IMR-90 (cell line): ENCODE data around the gene KIF6. TPM values are rescaled to one million over a fixed set of nuclear protein-coding genes. Genes with fewer than 3 reads are reported as not detected.

Experiments used
- ATAC-seq: fragments of 200-7000 bp; cut with Tn5 transposase; 2 replicates; pipeline ENCODE4 v1.9.1; 2020; ENCODE audit warnings: low read depth, mild to moderate bottlenecking, moderate library complexity
- BruUV-seq: library from RNA; stranded (reverse); fragments of 400-500 nt; replicated peaks from 2 replicates; lab custom pipeline; 2021; lab: Mats Ljungman, UMichigan
- CTCF ChIA-PET: fragments of 300-600 bp; formaldehyde crosslinking; extraction: SDS; loops from one replicate; lab custom pipeline; 2021; ENCODE audit warnings: antibody characterized with exemption; lab: Yijun Ruan, JAX
- POLR2A ChIA-PET: fragments of 300-600 bp; sonication (Branson Sonifier 250); formaldehyde crosslinking; loops from one replicate; lab custom pipeline; 2022; ENCODE audit warnings: antibody characterized with exemption; ENCODE audit not compliant: unreplicated experiment; lab: Charles Lee
- DNase-seq: peaks from one replicate; pipeline ENCODE4 v3.0.0; 2013
- H2AFZ ChIP-seq: replicated peaks from 2 replicates; pipeline ENCODE3; 2013; ENCODE audit warnings: low read length, mild to moderate bottlenecking; ENCODE audit not compliant: poor library complexity
- H2AK5ac ChIP-seq: 2 replicates; pipeline ENCODE4 v1.6.1; 2013; ENCODE audit warnings: low read depth, low read length, inconsistent platforms
- H2AK9ac ChIP-seq: replicated peaks from 2 replicates; pipeline ENCODE3; 2013; ENCODE audit warnings: mild to moderate bottlenecking, low read depth, low read length, moderate library complexity; ENCODE audit not compliant: poor library complexity
- H2BK120ac ChIP-seq: 2 replicates; pipeline ENCODE4 v1.6.1; 2013; ENCODE audit warnings: low read depth, low read length, inconsistent platforms
- H2BK15ac ChIP-seq: 3 replicates; pipeline ENCODE4 v1.6.1; 2013; ENCODE audit warnings: low read depth, low read length, inconsistent platforms
- H2BK20ac ChIP-seq: 2 replicates; pipeline ENCODE4 v1.6.1; 2013; ENCODE audit warnings: low read depth, mild to moderate bottlenecking, inconsistent platforms, low read length, moderate library complexity
- H2BK5ac ChIP-seq: 2 replicates; pipeline ENCODE4 v1.6.1; 2013; ENCODE audit warnings: mild to moderate bottlenecking, low read depth, low read length, inconsistent platforms; ENCODE audit not compliant: poor library complexity, severe bottlenecking
- H3K14ac ChIP-seq: replicated peaks from 2 replicates; pipeline ENCODE4 v1.6.1; 2013; ENCODE audit warnings: low read depth, low read length, inconsistent platforms
- H3K18ac ChIP-seq: 2 replicates; pipeline ENCODE4 v1.6.1; 2013; ENCODE audit warnings: low read depth, low read length, control low read depth
- H3K23ac ChIP-seq: 2 replicates; pipeline ENCODE4 v1.6.1; 2013; ENCODE audit warnings: low read depth, low read length, inconsistent platforms
- H3K27ac ChIP-seq: 2 replicates; pipeline ENCODE4 v1.5.1; 2013; ENCODE audit warnings: mild to moderate bottlenecking, control low read depth, low read length; ENCODE audit not compliant: insufficient read depth
- H3K27me3 ChIP-seq: 2 replicates; pipeline ENCODE4 v1.6.1; 2013; ENCODE audit warnings: low read length; ENCODE audit not compliant: control insufficient read depth, insufficient read depth
- H3K36me3 ChIP-seq: 2 replicates; pipeline ENCODE4 v1.6.1; 2013; ENCODE audit warnings: low read length, mixed read lengths; ENCODE audit not compliant: control insufficient read depth, insufficient read depth
- H3K4ac ChIP-seq: 2 replicates; pipeline ENCODE4 v1.6.1; 2013; ENCODE audit warnings: low read depth, low read length, inconsistent platforms
- H3K4me1 ChIP-seq: 2 replicates; pipeline ENCODE4 v1.6.1; 2013; ENCODE audit warnings: low read length, mixed read lengths; ENCODE audit not compliant: control insufficient read depth, insufficient read depth
- H3K4me2 ChIP-seq: 2 replicates; pipeline ENCODE4 v1.6.1; 2013; ENCODE audit warnings: low read depth, mild to moderate bottlenecking, control low read depth, low read length, moderate library complexity
- H3K4me3 ChIP-seq: 2 replicates; pipeline ENCODE4 v1.5.1; 2013; ENCODE audit warnings: low read depth, mild to moderate bottlenecking, control low read depth, low read length, moderate library complexity; ENCODE audit not compliant: insufficient read depth
- H3K56ac ChIP-seq: 2 replicates; pipeline ENCODE4 v1.6.1; 2013; ENCODE audit warnings: low read length, inconsistent platforms; ENCODE audit not compliant: insufficient read depth; ENCODE audit errors: extremely low read depth
- H3K79me1 ChIP-seq, 2 experiments: 2 replicates each; pipeline ENCODE4 v1.6.1; 2013; ENCODE audit warnings: low read length in 2 of 2, inconsistent platforms in 1 of 2, low read depth in 1 of 2
- H3K9ac ChIP-seq: 2 replicates; pipeline ENCODE4 v1.6.1; 2013; ENCODE audit warnings: low read depth, low read length, control low read depth
- H3K9me1 ChIP-seq: 2 replicates; pipeline ENCODE4 v1.6.1; 2013; ENCODE audit warnings: low read length, inconsistent platforms; ENCODE audit not compliant: insufficient read depth
- H3K9me3 ChIP-seq: 2 replicates; pipeline ENCODE4 v1.6.1; 2013; ENCODE audit warnings: low read length; ENCODE audit not compliant: control insufficient read depth, insufficient read depth
- H4K20me1 ChIP-seq: 2 replicates; pipeline ENCODE4 v1.6.1; 2013; ENCODE audit warnings: low read length, inconsistent platforms; ENCODE audit not compliant: insufficient read depth
- H4K5ac ChIP-seq: 2 replicates; pipeline ENCODE4 v1.6.1; 2013; ENCODE audit warnings: mild to moderate bottlenecking, low read depth, low read length, control low read depth
- H4K8ac ChIP-seq, 2 experiments: 2 replicates each; pipeline ENCODE4 v1.6.1; 2013; ENCODE audit warnings: low read depth in 2 of 2, low read length in 2 of 2, control low read depth in 1 of 2, inconsistent platforms in 1 of 2
- H4K91ac ChIP-seq: 2 replicates; pipeline ENCODE4 v1.6.1; 2013; ENCODE audit warnings: low read depth, low read length, inconsistent platforms; ENCODE audit not compliant: insufficient read depth
- BHLHE40 ChIP-seq: fragments of 150-350 bp; IDR thresholded peaks from 2 replicates; pipeline ENCODE4 v1.6.1; 2016; ENCODE audit warnings: mild to moderate bottlenecking, low read depth, low read length
- CEBPB ChIP-seq: IDR thresholded peaks from 2 replicates; pipeline ENCODE4 v1.6.1; 2012; ENCODE audit warnings: low read depth, low read length, improper control_type of control experiment
- CHD1 ChIP-seq: IDR thresholded peaks from 2 replicates; pipeline ENCODE4 v1.6.1; 2012; ENCODE audit warnings: low read depth, low read length, improper control_type of control experiment
- CTCF ChIP-seq: conservative IDR thresholded peaks from 2 replicates; pipeline ENCODE4 v1.5.1; 2012; ENCODE audit warnings: mild to moderate bottlenecking, low read depth, low read length, improper control_type of control experiment
- ELK1 ChIP-seq: fragments of 150-350 bp; IDR thresholded peaks from 2 replicates; pipeline ENCODE4 v1.6.1; 2016; ENCODE audit warnings: low read depth, mild to moderate bottlenecking, low read length, moderate library complexity, borderline replicate concordance
- FOS ChIP-seq: fragments of 150-350 bp; IDR thresholded peaks from 2 replicates; pipeline ENCODE4 v1.6.1; 2016; ENCODE audit warnings: low read depth, low read length
- MAFK ChIP-seq: IDR thresholded peaks from 2 replicates; pipeline ENCODE4 v1.6.1; 2012; ENCODE audit warnings: low read depth, low read length, improper control_type of control experiment
- MAZ ChIP-seq: IDR thresholded peaks from 2 replicates; pipeline ENCODE4 v1.6.1; 2012; ENCODE audit warnings: low read depth, mild to moderate bottlenecking, low read length, improper control_type of control experiment, moderate library complexity, borderline replicate concordance
- MXI1 ChIP-seq: IDR thresholded peaks from 2 replicates; pipeline ENCODE4 v1.6.1; 2012; ENCODE audit warnings: low read depth, mild to moderate bottlenecking, low read length, moderate library complexity, borderline replicate concordance
- NFE2L2 ChIP-seq: fragments of 150-350 bp; IDR thresholded peaks from 2 replicates; pipeline ENCODE4 v1.6.1; 2016; ENCODE audit warnings: low read depth, mild to moderate bottlenecking, low read length
- RAD21 ChIP-seq: IDR thresholded peaks from 2 replicates; pipeline ENCODE4 v1.6.1; 2012; ENCODE audit warnings: low read length, improper control_type of control experiment
- RCOR1 ChIP-seq: IDR thresholded peaks from 2 replicates; pipeline ENCODE4 v1.6.1; 2012; ENCODE audit warnings: mild to moderate bottlenecking, low read length, improper control_type of control experiment; ENCODE audit not compliant: insufficient replicate concordance
- RFX5 ChIP-seq: IDR thresholded peaks from 2 replicates; pipeline ENCODE4 v1.8.0; 2012; ENCODE audit warnings: low read depth, mild to moderate bottlenecking, low read length, moderate library complexity
- SMC3 ChIP-seq: fragments of 150-350 bp; IDR thresholded peaks from 2 replicates; pipeline ENCODE4 v1.6.1; 2016; ENCODE audit warnings: low read depth, mild to moderate bottlenecking, antibody characterized with exemption, low read length, moderate library complexity
- WGBS, 2 experiments: methylation state at CpG; one replicate each; pipeline versions ENCODE4 v1.1.5 to v1.1.7; 2013; ENCODE audit warnings: missing lambda C conversion rate in 2 of 2; ENCODE audit not compliant: insufficient read length in 1 of 2; ENCODE audit errors: extremely low coverage in 2 of 2; 5-methylcytosine and 5-hydroxymethylcytosine counted together
- dilution Hi-C: fragments of 300-500 bp; cut with HindIII; formaldehyde crosslinking; loops from one replicate; pipeline ENCODE4 v1.14.3; 2018; ENCODE audit warnings: low sequenced_read_pairs; ENCODE audit not compliant: unreplicated experiment
- in situ Hi-C: fragments of 300-500 bp; cut with MboI; formaldehyde crosslinking; loops from 3 replicates; pipeline ENCODE4 v1.14.3; 2019; ENCODE audit warnings: low sequenced_read_pairs, inconsistent platforms, mixed read lengths
- intact Hi-C: fragments of 100-400 bp; cut with micrococcal nuclease; formaldehyde crosslinking; loops from 2 replicates; pipeline ENCODE4 v1.10.0; 2022
- polyA plus RNA-seq, 3 experiments: library from polyadenylated mRNA; depleted of rRNA; stranded (reverse); fragments of >200 nt; gene quantifications; 2 replicates each; pipeline ENCODE4 v1.2.3, GENCODE V29; 2012; ENCODE audit warnings: low replicate concordance in 1 of 3
- total RNA-seq: library from RNA; depleted of rRNA; stranded (reverse); fragments of >200 nt; gene quantifications from 2 replicates; pipeline ENCODE4 v1.2.3, GENCODE V29; 2012

Gene KIF6
- total and polyA plus RNA-seq, 2 of the 4 experiments (the other 2 are of a cell fraction), result under 0.01 to 0.10 TPM

- WGBS, 2 experiments, result 80 to 100% methylated on average over 2 to 5 of the region's 11 CpGs
- no peaks in the 10 kb centered on the region for H3K4me1 ChIP-seq
- no peak for ATAC-seq
- H4K20me1 ChIP-seq, result no peaks in the 10 kb centered on the region
- H3K4ac ChIP-seq, result no peak overlapping the region
- H2BK5ac ChIP-seq, result no peak overlapping the region
- H4K91ac ChIP-seq, result no peak overlapping the region
- no peaks in the 10 kb centered on the region for H3K27me3 ChIP-seq
- no peak overlapping the region for H4K8ac ChIP-seq
- ChIA-PET CTCF (no interaction called here), POLR2A (no interaction called here)
- no peak overlapping the region for H2AK5ac ChIP-seq
- no peak overlapping the region for H3K14ac ChIP-seq
- H2BK20ac ChIP-seq, result no peak overlapping the region
- no peak for DNase-seq
- H3K18ac ChIP-seq, result no peak overlapping the region
- no peak overlapping the region for H3K9ac ChIP-seq
- H3K9me1 ChIP-seq, result no peaks in the 10 kb centered on the region
- H3K27ac ChIP-seq, result no peak overlapping the region
- no TSS peak for BruUV-seq
- no peak overlapping the region for H2BK120ac ChIP-seq
- no peak overlapping the region for H2BK15ac ChIP-seq
- no peak overlapping the region for H4K5ac ChIP-seq
- no peak overlapping the region for H2AK9ac ChIP-seq
- no peaks in the 10 kb centered on the region for H3K36me3 ChIP-seq
- no peak overlapping the region for H2AFZ ChIP-seq
- no peak overlapping the region for H3K23ac ChIP-seq
- dilution Hi-C loops (no loop called here), in situ Hi-C loops (no loop called here), intact Hi-C loops (loop anchor here (5.0 kb wide), 1 partner anchor 771 kb away; no protein-coding TSS in a partner anchor)
- no peak overlapping the region for H3K4me3 ChIP-seq
- no peak for TF ChIP-seq CTCF
- TF ChIP-seq RAD21, result no peak
- TF ChIP-seq CHD1, result no peak
- no peak for TF ChIP-seq RCOR1
- TF ChIP-seq ELK1, result no peak
- no peak for TF ChIP-seq MAFK
- no peak for TF ChIP-seq MXI1
- TF ChIP-seq RFX5, result no peak
- no peak for TF ChIP-seq MAZ
- no peak for TF ChIP-seq BHLHE40
- TF ChIP-seq FOS, result no peak
- no peak for TF ChIP-seq NFE2L2
- TF ChIP-seq CEBPB, result no peak
- TF ChIP-seq SMC3, result no peak
- H3K4me2 ChIP-seq, result no peak overlapping the region
- no peaks in the 10 kb centered on the region for H3K9me3 ChIP-seq
- no peaks in the 10 kb centered on the region for H3K79me1 ChIP-seq
- H3K56ac ChIP-seq, result no peak overlapping the region
Measured at GRCh38 chr6:39421383-39422225, 303.6 kb downstream of the KIF6 start.
